Naive B cell (primary cell): Measurements from ENCODE around the gene DDA1. TPM values are rescaled to one million over a fixed set of nuclear protein-coding genes. Genes with fewer than 3 reads are reported as not detected.
A peak's percentile ranks its signal among the peaks of the same experiment; 100 is the strongest.

Experiments
- ATAC-seq, 2 donors: fragments of 150-1000 bp; cut with Tn5 transposase; 2 replicates each; pipeline ENCODE4 v1.10.0; 2021; ENCODE audit warnings: low read depth in 2 of 2, mild to moderate bottlenecking in 2 of 2, moderate library complexity in 2 of 2
- DNase-seq: peaks from one replicate; pipeline ENCODE4 v3.0.0; 2022
- H3K27ac Mint-ChIP-seq, 6 donors: one replicate each; pipeline ENCODE4 v1.8.0; 2020 to 2022; ENCODE audit warnings: mild to moderate bottlenecking in 6 of 6, mixed read lengths in 6 of 6, moderate library complexity in 5 of 6, inconsistent platforms in 2 of 6
- H3K27me3 Mint-ChIP-seq, 3 donors: one replicate each; pipeline ENCODE4 v1.8.0; 2021 to 2022; ENCODE audit warnings: mixed read lengths in 3 of 3, mild to moderate bottlenecking in 1 of 3
- H3K36me3 Mint-ChIP-seq, 2 donors: one replicate each; pipeline ENCODE4 v1.8.0; 2020 to 2022; ENCODE audit warnings: mixed read lengths in 2 of 2, inconsistent platforms in 1 of 2, mild to moderate bottlenecking in 1 of 2
- H3K4me1 Mint-ChIP-seq, 3 donors: one replicate each; pipeline ENCODE4 v1.8.0; 2020 to 2022; ENCODE audit warnings: mixed read lengths in 3 of 3, inconsistent platforms in 1 of 3, mild to moderate bottlenecking in 1 of 3, moderate library complexity in 1 of 3
- H3K4me3 Mint-ChIP-seq, 8 donors: one replicate each; pipeline ENCODE4 v1.8.0; 2020 to 2022; ENCODE audit warnings: mild to moderate bottlenecking in 8 of 8, mixed read lengths in 8 of 8, moderate library complexity in 8 of 8, inconsistent platforms in 2 of 8
- H3K9me3 Mint-ChIP-seq, 7 donors: one replicate each; pipeline ENCODE4 v1.8.0; 2020 to 2022; ENCODE audit warnings: mixed read lengths in 7 of 7, mild to moderate bottlenecking in 5 of 7, inconsistent platforms in 2 of 7, moderate library complexity in 1 of 7
- polyA plus RNA-seq, 6 donors: library from polyadenylated mRNA; unstranded; fragments of 300-500 nt; fragmentation: Illumina TruSeq; gene quantifications; one replicate each; pipeline ENCODE4 v1.2.3, GENCODE V29; 2021; ENCODE audit warnings: low read depth in 6 of 6

Gene DDA1
- polyA plus RNA-seq, 6 donors from 2014 or later = 16.2 to 25.0 (median 22.6) TPM

- Mint-ChIP-seq H3K27ac (peak overlapping the region in 1 of 6 donors; percentile 81), H3K9me3 (no peaks in the 10 kb centered on the region), H3K36me3 (peaks cover 8 to 14% of the 10 kb centered on the region in 2 donors), H3K4me3 (peak overlapping the region in 3 of 8 donors; percentile 47 to 77 (median 63)), H3K27me3 (no peaks in the 10 kb centered on the region), H3K4me1 (peaks cover 0 to 12% (median 11%) of the 10 kb centered on the region in 3 donors)
- no peak for ATAC-seq
- no peak for DNase-seq
Measured at GRCh38 chr19:17323300-17323963, 14.1 kb downstream of the DDA1 start.

- peak overlapping the region in 1 of 8 donors; percentile 26 for H3K4me3 Mint-ChIP-seq
- ATAC-seq = no peak
- H3K36me3 Mint-ChIP-seq = peaks cover 8 to 14% of the 10 kb centered on the region in 2 donors
- H3K4me1 Mint-ChIP-seq = peaks cover under 1 to 12% (median 11%) of the 10 kb centered on the region in 3 donors
- H3K27me3 Mint-ChIP-seq = no peaks in the 10 kb centered on the region
- H3K9me3 Mint-ChIP-seq = no peaks in the 10 kb centered on the region
- H3K27ac Mint-ChIP-seq = peak overlapping the region in 1 of 6 donors; percentile 7
- DNase-seq = no peak
Measured at GRCh38 chr19:17323964-17324332, 14.6 kb downstream of the DDA1 start.

GRCh38 chr19:17324357-17325114 is 15.2 kb downstream of the DDA1 start:
- H3K36me3 Mint-ChIP-seq = peaks cover 8 to 14% of the 10 kb centered on the region in 2 donors
- H3K4me3 Mint-ChIP-seq = no peak overlapping the region
- no peaks in the 10 kb centered on the region for H3K9me3 Mint-ChIP-seq
- no peaks in the 10 kb centered on the region for H3K27me3 Mint-ChIP-seq
- H3K27ac Mint-ChIP-seq = no peak overlapping the region
- ATAC-seq = no peak
- peaks cover 6 to 13% (median 11%) of the 10 kb centered on the region in 3 donors for H3K4me1 Mint-ChIP-seq
- DNase-seq = no peak

GRCh38 chr19:17325133-17325532 is 15.8 kb downstream of the DDA1 start:
- H3K9me3 Mint-ChIP-seq = no peaks in the 10 kb centered on the region
- H3K27me3 Mint-ChIP-seq = no peaks in the 10 kb centered on the region
- H3K27ac Mint-ChIP-seq = no peak overlapping the region
- no peak for ATAC-seq
- peaks cover 6 to 16% (median 15%) of the 10 kb centered on the region in 3 donors for H3K4me1 Mint-ChIP-seq
- no peak for DNase-seq
- peak overlapping the region in 1 of 8 donors; percentile 2 for H3K4me3 Mint-ChIP-seq
- H3K36me3 Mint-ChIP-seq = peaks cover 2 to 10% of the 10 kb centered on the region in 2 donors

- H3K4me3 Mint-ChIP-seq = peak overlapping the region in 4 of 8 donors; percentile 12 to 59 (median 32)
- ATAC-seq (no peak), DNase-seq (no peak)
- H3K4me1 Mint-ChIP-seq = peaks cover 6 to 20% (median 20%) of the 10 kb centered on the region in 3 donors
- H3K9me3 Mint-ChIP-seq = no peaks in the 10 kb centered on the region
- peaks cover 0 to 7% of the 10 kb centered on the region in 2 donors for H3K36me3 Mint-ChIP-seq
- H3K27me3 Mint-ChIP-seq = peaks cover 0 to 8% (median 8%) of the 10 kb centered on the region in 3 donors
- H3K27ac Mint-ChIP-seq = no peak overlapping the region
Measured at GRCh38 chr19:17325881-17326594, 16.7 kb downstream of the DDA1 start.

- Mint-ChIP-seq H3K36me3 (peaks cover 0 to 7% of the 10 kb centered on the region in 2 donors), H3K27me3 (peaks cover 0 to 10% (median 8%) of the 10 kb centered on the region in 3 donors), H3K9me3 (no peaks in the 10 kb centered on the region), H3K4me1 (peaks cover 6 to 20% (median 20%) of the 10 kb centered on the region in 3 donors), H3K27ac (no peak overlapping the region), H3K4me3 (peak overlapping the region in 5 of 8 donors; percentile 15 to 65 (median 49))
- DNase-seq = no peak
- ATAC-seq = no peak
Measured at GRCh38 chr19:17326595-17326966, 17.2 kb downstream of the DDA1 start.

- H3K4me3 Mint-ChIP-seq = peak overlapping the region in 5 of 8 donors; percentile 32 to 92 (median 64)
- H3K4me1 Mint-ChIP-seq = peaks cover 6 to 20% (median 19%) of the 10 kb centered on the region in 3 donors
- H3K36me3 Mint-ChIP-seq = peaks cover 0 to 5% of the 10 kb centered on the region in 2 donors
- DNase-seq (no peak), ATAC-seq (no peak)
- H3K27me3 Mint-ChIP-seq = peaks cover 0 to 10% (median 8%) of the 10 kb centered on the region in 3 donors
- peak overlapping the region in 1 of 6 donors; percentile 84 for H3K27ac Mint-ChIP-seq
- H3K9me3 Mint-ChIP-seq = no peaks in the 10 kb centered on the region
Measured at GRCh38 chr19:17327068-17327653, 17.8 kb downstream of the DDA1 start.

GRCh38 chr19:17327654-17328516 is 18.5 kb downstream of the DDA1 start:
- Mint-ChIP-seq H3K27me3 (peaks cover 0 to 14% (median 8%) of the 10 kb centered on the region in 3 donors), H3K9me3 (no peaks in the 10 kb centered on the region), H3K4me1 (peaks cover 6 to 16% (median 12%) of the 10 kb centered on the region in 3 donors), H3K27ac (peak overlapping the region in 1 of 6 donors; percentile 24), H3K36me3 (no peaks in the 10 kb centered on the region), H3K4me3 (peak overlapping the region; percentile 70 to 92 (median 82))
- ATAC-seq (peak; percentile 82 to 83), DNase-seq (peak; percentile 55)

GRCh38 chr19:17328517-17329365 is 19.4 kb downstream of the DDA1 start:
- Mint-ChIP-seq H3K4me1 (peaks cover 8 to 14% (median 14%) of the 10 kb centered on the region in 3 donors), H3K36me3 (no peaks in the 10 kb centered on the region), H3K9me3 (no peaks in the 10 kb centered on the region), H3K4me3 (peak overlapping the region in 7 of 8 donors; percentile 64 to 86 (median 81)), H3K27me3 (peaks cover 0 to 17% (median 11%) of the 10 kb centered on the region in 3 donors), H3K27ac (peak overlapping the region in 1 of 6 donors; percentile 24)
- ATAC-seq (peak; percentile 33 to 34), DNase-seq (peak; percentile 38)

GRCh38 chr19:17329366-17330261 is 20.3 kb downstream of the DDA1 start:
- H3K4me3 Mint-ChIP-seq = peak overlapping the region; percentile 42 to 84 (median 66)
- peaks cover 16 to 20% (median 17%) of the 10 kb centered on the region in 3 donors for H3K4me1 Mint-ChIP-seq
- H3K27me3 Mint-ChIP-seq = peaks cover 0 to 21% (median 16%) of the 10 kb centered on the region in 3 donors
- no peak overlapping the region for H3K27ac Mint-ChIP-seq
- DNase-seq (no peak), ATAC-seq (no peak)
- H3K36me3 Mint-ChIP-seq = no peaks in the 10 kb centered on the region
- H3K9me3 Mint-ChIP-seq = no peaks in the 10 kb centered on the region
